Activated B cell treated with CpG ODN at 0.5 μM for 24 hours (primary cell): ENCODE data around the gene ANGPTL2. TPM values are rescaled to one million over a fixed set of nuclear protein-coding genes. Genes with fewer than 3 reads are reported as not detected.

Source experiments
- ATAC-seq: fragments of 200-7000 bp; cut with Tn5 transposase; one replicate; pipeline ENCODE4 v1.10.0; 2021; ENCODE audit warnings: low read depth, mild to moderate bottlenecking, moderate library complexity
- CTCF ChIA-PET: fragments of 350-600 bp; sonication (Branson Sonifier 250); formaldehyde crosslinking; loops from one replicate; lab custom pipeline; 2021; ENCODE audit warnings: antibody characterized with exemption; lab: Charles Lee
- POLR2A ChIA-PET: fragments of 350-600 bp; sonication (Branson Sonifier 250); formaldehyde crosslinking; loops from one replicate; lab custom pipeline; 2021; ENCODE audit warnings: antibody characterized with exemption; lab: Charles Lee
- DNase-seq: peaks from one replicate; pipeline ENCODE4 v3.0.0; 2022
- H3K27ac Mint-ChIP-seq: one replicate; pipeline ENCODE4 v1.8.0; 2020; ENCODE audit warnings: mixed read lengths
- H3K27me3 Mint-ChIP-seq: one replicate; pipeline ENCODE4 v1.8.0; 2021; ENCODE audit warnings: mixed read lengths
- H3K36me3 Mint-ChIP-seq: one replicate; pipeline ENCODE4 v1.8.0; 2021; ENCODE audit warnings: low read depth, mixed read lengths
- H3K4me1 Mint-ChIP-seq: one replicate; pipeline ENCODE4 v1.8.0; 2021; ENCODE audit warnings: mixed read lengths
- H3K4me3 Mint-ChIP-seq: one replicate; pipeline ENCODE4 v1.8.0; 2020; ENCODE audit warnings: mild to moderate bottlenecking, mixed read lengths
- H3K9me3 Mint-ChIP-seq: one replicate; pipeline ENCODE4 v1.8.0; 2020; ENCODE audit warnings: mixed read lengths
- intact Hi-C: fragments of 100-400 bp; cut with micrococcal nuclease; formaldehyde crosslinking; loops from one replicate; pipeline ENCODE4 v1.15.1; 2024
- total RNA-seq: library from RNA; stranded (reverse); gene quantifications from 2 replicates; pipeline ENCODE4 v1.2.3, GENCODE V29; 2022
- TF ChIP-seq, protein P1 (sequence below): fragments of 200-600 bp; IDR thresholded peaks from one replicate; pipeline ENCODE4 v1.8.0; 2022; ENCODE audit warnings: antibody characterized with exemption, mild to moderate bottlenecking

ANGPTL2 gene
- total RNA-seq, 1 donor from 2014 or later = not detected

DNA sequence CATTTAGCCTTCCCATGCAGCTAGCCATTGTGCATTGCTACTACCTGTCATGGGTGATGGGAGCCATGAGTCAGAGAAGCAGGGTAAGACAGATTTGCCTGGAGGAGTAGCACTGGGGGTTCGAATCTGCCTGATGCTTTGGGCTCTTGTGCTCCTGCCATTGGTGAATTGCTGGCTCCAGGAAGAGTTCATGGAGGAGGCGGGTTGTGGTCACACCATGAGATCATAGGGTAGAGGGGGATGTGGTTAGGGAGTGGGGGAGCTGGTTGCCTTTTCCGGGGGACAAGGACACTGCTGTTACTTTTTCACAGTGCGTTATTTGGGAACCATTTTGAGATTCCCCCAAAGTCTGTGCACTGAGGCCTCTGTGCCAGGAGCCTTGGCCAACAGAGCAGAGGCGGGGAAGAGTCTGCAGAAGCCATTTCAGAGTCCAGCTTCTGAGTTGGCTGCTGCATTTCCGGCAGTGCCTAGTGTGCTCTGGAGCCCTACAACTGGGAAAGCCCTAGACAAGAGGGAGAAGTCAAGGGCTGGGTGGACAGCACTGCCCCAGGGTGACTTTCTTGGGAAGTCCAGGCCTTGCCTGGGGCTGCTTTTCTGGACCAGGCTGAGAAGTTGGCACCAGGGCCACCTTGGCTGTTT is 6.2 kb downstream of the ANGPTL2 start:
- H3K4me1 Mint-ChIP-seq = peaks cover 30% of the 10 kb centered on the region
- peaks cover 3% of the 10 kb centered on the region for H3K27me3 Mint-ChIP-seq
- TF ChIP-seq, protein P1, sequence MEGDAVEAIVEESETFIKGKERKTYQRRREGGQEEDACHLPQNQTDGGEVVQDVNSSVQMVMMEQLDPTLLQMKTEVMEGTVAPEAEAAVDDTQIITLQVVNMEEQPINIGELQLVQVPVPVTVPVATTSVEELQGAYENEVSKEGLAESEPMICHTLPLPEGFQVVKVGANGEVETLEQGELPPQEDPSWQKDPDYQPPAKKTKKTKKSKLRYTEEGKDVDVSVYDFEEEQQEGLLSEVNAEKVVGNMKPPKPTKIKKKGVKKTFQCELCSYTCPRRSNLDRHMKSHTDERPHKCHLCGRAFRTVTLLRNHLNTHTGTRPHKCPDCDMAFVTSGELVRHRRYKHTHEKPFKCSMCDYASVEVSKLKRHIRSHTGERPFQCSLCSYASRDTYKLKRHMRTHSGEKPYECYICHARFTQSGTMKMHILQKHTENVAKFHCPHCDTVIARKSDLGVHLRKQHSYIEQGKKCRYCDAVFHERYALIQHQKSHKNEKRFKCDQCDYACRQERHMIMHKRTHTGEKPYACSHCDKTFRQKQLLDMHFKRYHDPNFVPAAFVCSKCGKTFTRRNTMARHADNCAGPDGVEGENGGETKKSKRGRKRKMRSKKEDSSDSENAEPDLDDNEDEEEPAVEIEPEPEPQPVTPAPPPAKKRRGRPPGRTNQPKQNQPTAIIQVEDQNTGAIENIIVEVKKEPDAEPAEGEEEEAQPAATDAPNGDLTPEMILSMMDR = no peak
- no peak overlapping the region for H3K27ac Mint-ChIP-seq
- intact Hi-C loops = no loop called here
- H3K9me3 Mint-ChIP-seq = no peaks in the 10 kb centered on the region
- H3K4me3 Mint-ChIP-seq = no peak overlapping the region
- CTCF ChIA-PET = interaction anchor here (1.2 kb wide), 1 partner anchor 175 kb away, joined by 3 read pairs; no protein-coding TSS in a partner anchor
- DNase-seq (no peak), ATAC-seq (no peak)
- POLR2A ChIA-PET = no interaction called here
- no peaks in the 10 kb centered on the region for H3K36me3 Mint-ChIP-seq

- Mint-ChIP-seq H3K4me3 (no peak overlapping the region), H3K9me3 (no peaks in the 10 kb centered on the region), H3K27ac (no peak overlapping the region), H3K36me3 (no peaks in the 10 kb centered on the region), H3K27me3 (no peaks in the 10 kb centered on the region), H3K4me1 (peaks cover 26% of the 10 kb centered on the region)
- ChIA-PET POLR2A (no interaction called here), CTCF (interaction anchor here (1.5 kb wide), 1 partner anchor 100 kb away, joined by 3 read pairs; no protein-coding TSS in a partner anchor)
- no peak for DNase-seq
- intact Hi-C loops = no loop called here
- TF ChIP-seq, protein P1 = no peak
- no peak for ATAC-seq
Observed at GRCh38 chr9:127114606-127115005, 7.8 kb downstream of the ANGPTL2 start.

- Mint-ChIP-seq H3K27ac (no peak overlapping the region), H3K9me3 (no peaks in the 10 kb centered on the region), H3K36me3 (no peaks in the 10 kb centered on the region), H3K4me3 (no peak overlapping the region), H3K4me1 (peaks cover 15% of the 10 kb centered on the region), H3K27me3 (no peaks in the 10 kb centered on the region)
- ATAC-seq = no peak
- intact Hi-C loops = no loop called here
- no peak for DNase-seq
- POLR2A ChIA-PET = no interaction called here
- TF ChIP-seq, protein P1 = no peak
- CTCF ChIA-PET = interaction anchor here (1.5 kb wide), 1 partner anchor 101 kb away, joined by 3 read pairs; no protein-coding TSS in a partner anchor
Observed at GRCh38 chr9:127113191-127113972, 9.1 kb downstream of the ANGPTL2 start.

GRCh38 chr9:127112735-127113161 is 9.7 kb downstream of the ANGPTL2 start:
- POLR2A ChIA-PET = no interaction called here
- DNase-seq (no peak), ATAC-seq (no peak)
- intact Hi-C loops = no loop called here
- CTCF ChIA-PET = no interaction called here
- H3K4me1 Mint-ChIP-seq = peaks cover 15% of the 10 kb centered on the region
- TF ChIP-seq, protein P1 = no peak
- no peak overlapping the region for H3K4me3 Mint-ChIP-seq
- no peaks in the 10 kb centered on the region for H3K27me3 Mint-ChIP-seq
- peaks cover 1% of the 10 kb centered on the region for H3K36me3 Mint-ChIP-seq
- no peaks in the 10 kb centered on the region for H3K9me3 Mint-ChIP-seq
- no peak overlapping the region for H3K27ac Mint-ChIP-seq

DNA sequence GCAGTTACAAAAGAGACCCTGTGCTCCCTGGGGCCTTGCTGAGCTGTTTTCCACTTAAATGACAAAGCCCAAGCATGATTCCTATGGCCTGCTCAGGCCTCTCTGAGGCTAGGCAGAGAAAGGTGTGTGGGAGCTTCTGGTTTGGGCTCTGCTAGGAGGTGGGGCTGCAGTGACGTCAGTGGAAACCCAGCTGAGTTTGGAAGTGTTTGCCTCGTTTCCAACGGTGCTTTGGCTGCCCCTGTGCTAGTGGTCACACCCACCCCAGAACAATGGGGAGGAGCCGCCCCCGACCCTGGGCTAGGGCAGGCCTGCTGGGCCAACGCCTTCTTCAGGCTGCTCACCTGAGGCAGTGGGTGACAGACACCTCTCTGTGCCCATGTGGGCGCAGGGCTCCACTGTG is 10.4 kb downstream of the ANGPTL2 start:
- Mint-ChIP-seq H3K27ac (no peak overlapping the region), H3K4me3 (no peak overlapping the region), H3K9me3 (no peaks in the 10 kb centered on the region), H3K27me3 (no peaks in the 10 kb centered on the region), H3K4me1 (peaks cover 11% of the 10 kb centered on the region), H3K36me3 (peaks cover 1% of the 10 kb centered on the region)
- POLR2A ChIA-PET = interaction anchor here (0.6 kb wide), 1 partner anchor 633 kb away, joined by 6 read pairs; no protein-coding TSS in a partner anchor
- ATAC-seq (no peak), DNase-seq (no peak)
- CTCF ChIA-PET = no interaction called here
- intact Hi-C loops = no loop called here
- TF ChIP-seq, protein P1 = no peak
